NCI-H128 (cell line): Measurements from ENCODE around the gene SLC9A6.
"Not testable (repeated sequence)": the region's sequence is repeated elsewhere in the genome, so short reads cannot be mapped to it uniquely, and the experiment has no call there.

ENCODE experiments used
- DNase-seq: peaks from one replicate; lab custom pipeline; 2025; ENCODE audit not compliant: unreplicated experiment; lab: John Stamatoyannopoulos, UW

The SLC9A6 gene

DNA sequence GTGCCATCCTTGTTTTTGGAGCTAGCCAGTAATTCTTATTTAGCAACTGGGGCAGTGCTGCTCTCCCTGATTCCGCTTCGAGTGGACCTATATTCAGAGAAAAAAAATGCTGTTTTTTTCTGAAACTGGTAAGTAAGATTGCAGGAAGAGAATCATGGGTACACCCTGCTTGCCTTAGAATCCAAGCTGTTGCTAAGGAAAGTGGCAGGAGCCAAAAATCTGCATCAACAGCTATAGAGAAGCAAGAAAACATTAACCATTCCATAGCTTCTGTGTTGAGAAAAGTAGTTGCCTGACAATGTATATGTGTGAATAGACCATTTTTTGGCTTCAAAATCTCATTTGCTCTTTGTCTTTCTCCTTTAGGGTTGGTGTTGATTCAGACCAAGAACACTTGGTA lies 44.5 kb downstream of the SLC9A6 start:
- DNase-seq = no peak

DNA sequence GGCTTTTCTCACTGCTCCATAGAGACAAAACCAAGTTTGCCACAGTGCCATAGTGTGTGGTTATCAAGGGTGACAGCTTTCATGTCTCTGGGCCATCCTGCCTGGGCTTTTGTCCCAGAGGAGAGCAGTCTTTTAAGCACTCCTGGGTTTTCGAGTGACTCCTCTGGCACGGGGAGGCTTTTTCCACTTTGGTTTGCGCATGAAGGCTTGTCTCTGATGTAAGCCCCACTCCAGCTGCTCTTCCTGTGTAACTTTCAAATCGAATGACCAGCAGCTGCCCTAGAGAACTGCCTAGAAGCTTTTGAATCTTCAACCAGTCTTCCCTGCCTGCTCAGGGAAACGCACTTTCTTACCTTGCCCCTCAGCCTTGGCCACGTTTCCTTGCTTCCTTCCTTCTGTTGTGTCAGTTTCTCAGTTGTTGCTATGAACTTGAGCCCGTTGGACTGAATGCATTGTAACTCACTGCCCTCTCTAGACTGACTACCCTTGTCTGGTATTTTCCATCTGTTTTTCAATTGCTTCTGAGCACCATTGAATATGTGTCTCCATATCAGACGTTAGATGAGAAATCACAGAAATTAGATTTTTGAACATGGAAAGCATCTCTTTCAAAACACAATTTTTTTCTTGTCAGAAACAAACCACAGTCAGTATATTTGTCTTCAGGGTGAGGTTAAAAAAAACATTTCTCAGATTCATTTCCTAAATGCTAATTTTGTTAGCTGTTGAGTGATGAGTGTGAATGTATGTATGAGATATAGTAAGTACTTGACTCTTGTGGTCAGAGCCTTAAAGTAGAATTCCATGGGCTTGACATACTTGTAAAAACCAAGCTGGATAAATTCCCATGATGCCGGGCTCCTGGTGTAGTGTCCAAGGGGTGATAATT lies 45.3 kb downstream of the SLC9A6 start:
- no peak for DNase-seq

DNA sequence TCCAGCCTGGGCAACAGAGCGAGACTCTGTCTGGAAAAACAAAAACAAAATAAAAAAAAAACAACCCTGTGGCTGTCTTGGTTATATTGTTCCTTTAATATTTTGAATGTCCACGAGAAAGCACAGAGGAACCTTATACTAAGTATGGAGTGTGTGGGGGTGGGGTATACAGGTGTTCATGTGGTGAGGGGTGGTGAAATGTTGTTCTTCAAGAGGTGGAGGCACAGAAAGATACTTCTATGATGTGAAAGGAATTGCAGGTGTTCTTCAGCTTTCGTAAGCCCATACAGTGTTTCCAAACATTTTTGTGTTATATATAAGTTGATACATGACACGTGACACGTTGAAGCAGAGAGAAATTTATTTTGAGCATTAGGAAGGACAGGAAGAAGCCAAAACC lies 46.4 kb downstream of the SLC9A6 start:
- no peak for DNase-seq

DNA sequence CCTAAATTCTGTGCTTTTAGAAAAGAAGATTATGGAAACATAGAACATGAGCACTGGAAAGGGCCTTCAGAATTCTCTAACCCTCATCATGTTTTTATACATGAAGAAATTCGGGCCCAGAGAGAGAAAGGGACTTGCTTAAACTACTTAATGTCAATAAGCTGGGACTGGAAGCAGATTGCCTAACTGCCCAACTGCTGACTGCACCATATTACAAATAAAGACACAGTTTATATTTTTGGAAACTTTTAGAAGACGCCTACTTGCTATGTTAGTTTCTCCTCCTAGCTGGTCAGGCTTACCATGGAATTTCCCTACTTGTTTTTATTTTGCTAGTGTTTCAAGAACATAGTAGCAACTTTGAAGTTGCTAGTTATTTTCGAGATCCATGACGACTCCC lies 47.1 kb downstream of the SLC9A6 start:
- DNase-seq = no peak

DNA sequence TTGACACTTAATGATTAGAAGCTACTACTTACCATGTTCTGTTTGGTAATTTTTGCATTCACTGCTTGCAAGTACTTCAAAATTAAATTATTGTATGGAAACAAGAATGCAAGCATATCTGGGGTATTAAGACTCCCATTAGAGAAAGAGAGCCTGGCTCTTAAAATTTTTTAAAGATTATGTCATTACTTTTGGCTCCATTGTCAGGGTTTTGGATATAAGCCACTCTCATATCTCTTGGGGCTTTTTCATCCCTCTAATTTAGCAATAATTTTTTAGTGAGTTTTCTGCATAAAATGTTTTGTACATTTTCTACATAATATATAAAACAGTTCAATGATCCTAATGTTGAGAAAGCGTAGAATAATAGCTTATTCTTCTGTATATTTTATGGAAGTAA lies 49.4 kb downstream of the SLC9A6 start:
- no peak for DNase-seq

DNA sequence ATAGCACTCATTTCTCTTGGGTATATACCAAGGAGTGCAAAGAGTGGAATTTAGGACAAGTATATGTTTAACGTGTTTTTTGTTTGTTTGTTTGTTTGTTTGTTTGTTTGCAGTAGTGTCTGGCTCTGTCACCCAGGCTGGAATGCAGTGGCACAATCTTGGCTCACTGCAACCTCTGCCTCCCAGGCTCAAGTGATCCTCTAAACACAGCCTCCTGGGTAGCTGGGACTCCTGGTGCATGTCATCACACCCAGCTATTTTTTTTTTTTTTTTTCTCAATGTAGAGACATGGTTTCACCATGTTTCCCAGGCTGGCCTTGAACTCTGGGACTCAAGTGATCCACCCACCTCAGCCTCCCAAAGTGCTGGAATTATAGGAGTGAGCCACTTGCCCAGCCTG lies 50.4 kb downstream of the SLC9A6 start:
- no peak for DNase-seq

DNA sequence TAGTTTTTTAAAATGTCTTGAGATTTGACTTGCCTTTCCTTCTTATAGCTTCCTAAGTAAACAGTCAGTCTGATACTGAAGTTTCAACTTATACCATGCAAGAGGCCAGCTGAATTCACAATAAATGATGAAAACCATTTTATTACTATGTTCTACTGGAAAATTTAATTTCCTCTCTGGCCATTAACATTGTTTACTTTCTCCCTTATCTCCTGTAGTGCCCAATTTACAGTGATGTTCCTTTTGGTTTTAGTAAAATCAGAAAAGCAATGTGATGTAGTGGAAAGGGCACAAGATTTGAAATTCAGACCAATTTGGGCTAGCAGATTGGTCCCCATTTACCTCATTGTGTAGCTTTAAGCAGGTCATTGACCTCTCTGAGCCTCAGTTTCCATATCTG lies 54.2 kb downstream of the SLC9A6 start:
- no peak for DNase-seq

DNA sequence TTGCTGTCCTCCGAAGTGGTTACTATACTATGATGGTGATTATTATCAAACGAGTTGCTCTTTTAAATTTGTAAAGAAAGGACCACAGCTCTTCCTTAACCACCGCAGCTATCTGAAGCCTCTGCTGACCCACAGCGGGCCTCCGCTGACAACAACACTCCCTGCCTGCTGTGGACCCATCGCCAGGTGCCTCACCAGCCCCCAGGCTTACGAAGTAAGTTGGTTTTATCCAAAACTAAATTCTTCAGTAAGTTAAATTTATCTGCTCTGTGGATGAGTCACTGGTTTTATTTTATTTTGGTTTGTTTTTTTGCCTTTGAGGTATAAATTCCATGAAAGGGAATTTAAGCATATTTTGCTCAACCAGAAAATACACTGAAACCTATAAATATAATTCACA lies 54.7 kb downstream of the SLC9A6 start:
- DNase-seq = no peak

DNA sequence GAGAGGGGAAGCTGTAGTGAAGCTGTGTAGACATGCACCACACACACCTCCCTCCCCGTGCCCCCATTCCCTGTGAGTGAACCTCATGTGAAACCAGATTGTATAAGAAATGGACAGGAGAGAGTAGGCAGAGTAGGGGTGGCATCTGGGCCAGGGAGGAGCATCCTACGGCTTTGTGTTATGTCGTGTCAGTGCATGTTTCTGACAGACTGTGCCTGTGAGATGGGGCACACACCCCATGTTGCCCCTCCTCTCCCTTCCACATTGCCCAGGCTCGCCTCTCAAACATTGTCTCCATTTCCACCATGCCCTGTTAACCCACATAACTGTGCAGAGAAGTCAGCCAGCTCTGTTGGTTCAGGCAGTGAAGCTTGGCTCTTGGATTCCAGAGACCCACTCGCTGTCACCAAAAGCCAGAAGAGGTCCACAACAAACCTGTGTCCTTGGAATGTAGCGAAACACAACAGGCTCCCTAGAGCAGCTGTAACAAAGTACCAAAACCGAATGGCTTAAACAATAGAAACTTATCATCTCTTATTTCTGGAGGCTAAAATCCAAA lies 56.1 kb downstream of the SLC9A6 start:
- DNase-seq = no peak

DNA sequence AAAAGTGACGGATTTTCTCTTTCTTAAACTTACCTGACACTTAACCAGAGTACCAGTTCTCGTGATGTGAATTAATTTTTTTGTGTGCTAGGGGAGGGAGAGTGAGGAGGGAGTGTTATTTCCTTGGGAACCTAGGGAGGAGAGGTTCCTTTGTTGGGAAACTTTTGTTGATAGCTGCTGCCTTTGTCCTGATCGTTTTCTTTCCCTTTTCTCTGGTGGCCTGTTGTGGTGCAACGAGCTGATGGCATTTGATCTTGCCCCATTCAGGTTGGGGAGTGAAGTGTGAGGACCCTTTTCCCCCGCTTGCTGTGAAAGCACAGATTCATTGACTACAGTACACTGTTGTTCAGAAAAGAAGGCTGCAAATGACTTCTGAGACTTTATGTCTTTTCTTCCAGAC lies 59.8 kb downstream of the SLC9A6 start:
- no peak for DNase-seq

DNA sequence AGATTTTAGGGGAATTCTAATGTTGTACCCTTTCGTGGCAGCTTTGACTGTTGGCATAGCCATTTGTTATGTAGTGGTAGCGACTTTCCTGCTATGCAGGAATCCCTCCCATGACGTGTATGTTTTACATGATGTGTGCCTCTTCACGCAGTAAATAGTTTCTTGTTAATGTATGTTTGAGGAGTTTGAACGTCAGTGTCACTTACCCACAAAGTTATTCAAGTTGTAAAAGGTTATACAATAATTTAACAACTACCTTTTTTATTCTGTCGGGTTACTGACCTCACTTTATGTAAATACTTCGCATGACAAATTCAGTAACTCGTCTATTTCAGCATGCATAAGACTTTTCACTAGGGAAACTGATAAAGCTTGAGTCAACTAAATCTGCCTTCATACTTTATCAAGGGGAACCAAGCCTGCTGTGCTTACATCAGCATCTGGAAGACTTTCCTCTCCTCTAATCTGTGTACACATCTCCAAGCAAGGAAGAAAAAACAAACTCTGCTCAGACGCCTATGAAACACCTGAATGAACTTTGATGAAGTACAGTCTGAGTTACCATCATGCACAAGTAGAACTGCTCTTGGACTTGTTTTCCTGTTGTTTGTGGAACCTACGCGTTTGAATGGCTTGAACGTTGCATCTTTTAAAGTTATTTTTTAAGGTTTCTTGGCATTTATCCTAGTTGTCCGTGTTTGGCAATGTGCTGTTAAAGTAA lies 61.2 kb downstream of the SLC9A6 start:
- DNase-seq = no peak

DNA sequence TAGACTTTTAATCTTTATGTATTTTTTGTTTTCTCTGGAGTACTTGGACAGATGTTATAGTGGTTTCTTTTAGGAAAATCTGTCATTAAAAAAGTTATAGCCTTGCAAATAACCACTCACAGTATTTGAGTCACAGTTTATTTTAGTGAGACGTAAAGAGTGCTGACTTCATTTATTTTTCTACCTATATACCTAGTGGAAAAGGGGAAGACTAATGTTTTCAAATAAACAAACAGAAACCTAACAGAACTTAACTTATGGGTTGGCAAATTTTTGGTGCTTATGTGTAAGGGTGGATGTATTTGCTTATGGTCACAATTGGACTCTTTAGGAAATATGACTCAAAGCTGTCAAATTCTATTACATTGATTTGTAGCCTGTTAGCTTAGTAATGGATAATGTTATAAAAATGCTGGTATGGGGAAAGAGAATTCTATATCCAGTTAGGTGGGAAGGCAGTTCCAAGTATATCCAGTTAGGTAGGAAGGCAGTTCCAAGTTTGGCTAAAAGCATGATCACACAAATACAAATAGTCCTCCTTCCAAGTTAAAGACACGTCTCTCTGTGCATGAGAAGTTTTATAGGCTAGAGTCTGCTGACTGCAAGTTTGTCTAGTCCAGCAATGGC lies 61.9 kb downstream of the SLC9A6 start:
- DNase-seq = no peak

DNA sequence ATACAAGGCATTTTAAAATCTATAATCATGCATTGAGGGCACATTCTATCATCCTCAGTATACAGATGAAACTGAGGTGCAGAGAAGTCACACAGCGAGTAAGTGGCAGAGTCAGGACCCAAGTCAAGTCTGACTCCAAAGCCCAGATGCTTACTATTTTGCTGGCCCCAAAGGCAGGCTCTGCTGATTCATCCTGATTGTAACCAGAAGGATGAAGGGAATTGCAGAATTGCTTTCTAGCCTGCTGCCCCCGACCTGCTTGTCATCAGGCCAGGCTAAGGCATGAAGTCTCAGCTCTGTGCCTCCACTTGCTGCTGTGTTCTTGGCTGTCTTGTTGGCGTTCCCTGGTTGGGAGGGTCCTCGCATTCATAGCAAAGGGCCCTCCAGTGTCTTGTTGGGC lies 62.7 kb downstream of the SLC9A6 start:
- no peak for DNase-seq

DNA sequence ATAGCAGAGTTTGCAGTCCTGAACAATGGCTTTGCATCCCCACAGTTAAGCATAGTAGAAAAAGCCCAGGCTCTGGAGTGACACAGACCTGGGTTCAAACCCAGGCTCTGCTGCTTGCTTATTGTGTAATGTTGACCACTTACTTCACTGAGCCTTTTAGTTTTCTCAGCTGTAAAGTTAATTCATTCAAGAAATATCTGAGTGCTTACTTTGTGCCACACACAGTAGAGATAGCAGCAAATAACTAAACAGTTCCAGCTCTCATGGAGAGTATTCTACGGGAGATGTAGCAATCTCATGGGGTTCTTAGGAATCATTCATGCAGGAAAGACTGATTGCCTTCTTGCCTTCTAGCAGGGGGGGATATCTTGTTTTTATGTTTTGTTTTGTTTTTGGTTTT lies 63.2 kb downstream of the SLC9A6 start:
- DNase-seq = no peak

DNA sequence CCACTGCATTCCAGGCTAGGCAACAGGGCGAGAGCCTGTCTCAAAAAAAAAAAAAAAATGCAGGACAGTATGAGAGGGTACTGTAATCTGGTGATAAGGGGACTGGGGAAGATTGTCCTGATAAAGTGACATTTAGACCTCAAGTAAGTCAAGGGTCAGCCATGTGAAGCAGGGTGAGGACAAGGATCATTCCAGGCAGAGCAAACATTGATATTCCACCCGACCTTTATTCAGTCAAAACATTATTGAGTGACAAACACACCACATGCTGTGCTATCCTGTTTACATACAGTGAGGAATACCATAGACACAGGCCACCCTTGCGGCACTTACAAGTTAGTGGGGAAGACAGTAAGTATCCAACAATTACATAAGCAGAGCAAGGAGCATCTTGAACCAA lies 64.4 kb downstream of the SLC9A6 start:
- no peak for DNase-seq

DNA sequence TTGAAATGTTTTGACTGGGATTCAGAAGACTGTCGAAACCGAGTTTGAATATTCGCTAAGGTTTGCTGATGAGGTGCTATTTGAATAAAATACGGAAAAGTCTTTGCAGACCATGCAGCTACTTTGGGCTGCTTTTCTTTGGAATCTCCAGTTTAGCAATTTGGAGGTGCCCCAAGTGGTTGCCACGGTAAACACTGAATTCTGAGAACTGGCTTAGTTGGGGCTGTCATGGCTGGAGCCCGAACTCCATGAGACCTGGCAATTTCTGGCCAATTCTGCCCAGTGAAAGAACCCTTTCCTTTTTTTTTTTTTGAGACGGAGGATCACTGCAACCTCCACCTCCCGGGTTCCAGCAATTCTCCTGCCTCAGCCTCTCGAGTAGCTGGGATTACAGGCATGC lies 65.6 kb downstream of the SLC9A6 start:
- not testable (repeated sequence) for DNase-seq

DNA sequence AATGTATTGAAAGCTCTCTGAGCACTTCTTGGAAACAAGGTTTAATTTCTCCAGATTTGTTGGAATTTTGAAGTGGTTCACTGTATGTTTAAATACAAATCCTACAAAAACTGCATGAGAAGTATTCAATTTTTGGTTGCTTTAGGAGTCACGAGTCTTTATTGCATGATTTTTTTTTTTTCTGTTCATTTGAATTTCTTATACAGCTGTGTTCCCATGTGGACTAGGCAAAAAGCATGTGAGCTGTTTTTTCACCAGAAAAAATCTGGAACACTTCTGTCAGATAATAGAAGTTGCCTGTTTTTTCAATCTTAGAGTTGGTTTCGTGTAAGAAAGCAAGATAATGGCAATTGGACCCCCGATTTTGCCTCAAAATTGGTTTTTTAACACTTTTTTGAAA lies 66.4 kb downstream of the SLC9A6 start:
- DNase-seq = no peak

DNA sequence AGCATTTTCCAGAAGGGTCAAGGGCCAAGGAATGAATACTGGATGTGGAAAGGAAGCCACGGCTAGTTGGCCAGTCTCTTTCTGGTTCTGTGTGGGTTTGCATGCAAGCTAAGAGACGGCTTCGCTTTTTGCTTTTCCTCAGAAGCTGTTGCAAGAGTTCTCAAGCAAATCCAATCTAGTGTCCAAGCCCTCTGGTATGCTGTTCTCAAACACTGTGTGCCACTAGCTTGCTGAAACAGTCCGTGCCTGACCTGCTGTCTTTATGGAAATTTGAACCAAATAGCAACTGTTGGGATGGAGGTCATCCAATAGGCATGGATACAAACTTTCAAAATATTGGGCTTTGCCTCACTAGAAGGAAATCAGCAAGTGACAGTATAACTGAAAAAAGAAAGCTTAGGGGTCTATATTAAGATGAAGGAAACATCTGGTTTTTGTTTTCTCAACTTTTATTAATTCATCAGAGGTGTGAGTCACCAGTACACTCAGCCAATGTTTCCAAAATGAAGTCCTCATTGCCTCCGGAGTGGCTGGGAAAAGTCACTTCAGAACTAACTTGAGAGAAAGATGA lies 70.5 kb downstream of the SLC9A6 start:
- no peak for DNase-seq

DNA sequence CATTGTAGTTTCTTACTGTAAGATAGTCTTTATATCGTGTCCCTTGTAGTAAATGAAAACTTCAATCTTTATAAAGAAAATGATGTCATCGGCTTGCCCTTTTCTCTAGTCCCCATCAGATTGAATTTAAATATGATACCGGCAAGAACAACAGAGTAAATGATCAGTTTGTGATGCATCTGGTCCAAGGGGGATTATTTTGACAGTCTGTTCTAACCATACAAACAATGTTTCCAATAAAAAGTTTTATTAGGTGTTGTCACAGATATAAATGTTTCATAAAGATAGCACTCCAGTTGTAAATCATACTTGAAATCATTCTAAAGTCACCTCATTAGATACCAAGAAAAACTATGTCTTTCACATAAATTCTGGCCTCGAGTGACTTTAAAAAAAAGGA lies 72.3 kb downstream of the SLC9A6 start:
- DNase-seq = no peak

DNA sequence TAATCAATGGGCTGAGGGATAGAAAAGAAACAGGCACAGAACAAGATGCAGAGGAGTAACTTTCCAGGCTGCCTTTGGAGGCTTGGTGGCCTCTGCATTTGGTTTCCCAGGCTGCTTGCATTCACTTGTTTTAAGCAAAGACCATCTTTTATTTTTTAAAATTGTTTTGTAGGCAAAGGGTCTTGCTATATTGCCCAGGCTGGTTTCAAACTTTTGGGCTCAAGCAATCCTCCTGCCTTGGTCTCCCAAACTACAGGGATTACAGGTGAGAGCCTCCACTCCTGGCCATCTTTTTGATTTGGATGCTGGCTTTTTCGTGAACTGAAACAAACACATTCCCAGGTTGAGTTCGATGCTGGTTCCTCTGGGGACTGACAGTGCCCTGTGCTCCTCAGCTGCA lies 74.1 kb downstream of the SLC9A6 start:
- no peak for DNase-seq

DNA sequence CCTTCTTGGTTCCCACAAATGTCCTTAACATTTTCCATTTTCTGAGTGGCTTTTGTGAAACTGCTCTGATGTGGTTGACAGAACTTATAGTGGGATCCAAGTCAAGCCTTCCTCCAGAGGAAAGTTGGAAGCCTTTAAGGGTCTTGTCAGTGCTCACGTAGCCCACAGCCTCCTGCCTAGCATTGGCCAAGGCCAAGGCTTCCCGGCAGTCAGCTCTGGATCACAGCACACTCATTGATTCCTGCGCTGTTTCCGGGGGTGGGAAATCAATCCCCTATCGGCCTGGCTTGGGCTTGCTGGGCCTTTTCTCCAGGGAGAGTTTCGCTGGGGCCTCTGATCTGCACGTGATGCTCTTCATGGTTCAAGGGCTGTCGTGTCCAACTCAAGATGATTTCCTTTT lies 76.1 kb downstream of the SLC9A6 start:
- DNase-seq = no peak
